HL-60 (cell line): ENCODE results near the gene GTSE1.

ENCODE experiments used
- DNase-seq, 2 experiments: peaks; one replicate each; pipeline ENCODE4 v3.0.0-alpha.2; 2010 to 2020; ENCODE audit warnings: low read depth in 1 of 2, low spot score in 1 of 2
- H3K27ac ChIP-seq: fragments of 250-450 bp; sonication (Bioruptor Pico); replicated peaks from 2 replicates; pipeline ENCODE4 v1.5.1; 2020; ENCODE audit warnings: mild to moderate bottlenecking, moderate library complexity
- H3K27me3 ChIP-seq: fragments of 250-450 bp; sonication (Bioruptor Pico); 2 replicates; pipeline ENCODE4 v1.5.1; 2021; ENCODE audit warnings: mild to moderate bottlenecking, moderate library complexity; ENCODE audit not compliant: insufficient read depth, poor library complexity, severe bottlenecking
- H3K4me3 ChIP-seq: replicated peaks from 2 replicates; pipeline ENCODE4 v1.5.1; 2011; ENCODE audit warnings: mild to moderate bottlenecking, control low read depth, low read length; ENCODE audit not compliant: insufficient read depth
- GABPA ChIP-seq: IDR thresholded peaks from 2 replicates; pipeline ENCODE4 v1.6.1; 2012; ENCODE audit warnings: low read depth
- POLR2AphosphoS5 ChIP-seq: IDR thresholded peaks from 2 replicates; pipeline ENCODE4 v1.6.1; 2012; ENCODE audit warnings: low read depth
- SPI1 ChIP-seq: IDR thresholded peaks from 2 replicates; pipeline ENCODE4 v1.6.1; 2012; ENCODE audit warnings: low read depth, mild to moderate bottlenecking, borderline replicate concordance
- TF ChIP-seq, protein P1 (sequence below): IDR thresholded peaks from 2 replicates; pipeline ENCODE4 v1.6.1; 2012; ENCODE audit warnings: low read depth; ENCODE audit not compliant: insufficient replicate concordance
- TF ChIP-seq, protein P2 (sequence below): IDR thresholded peaks from one replicate; pipeline ENCODE4 v1.5.1; 2011; ENCODE audit warnings: low read length, control low read depth, inconsistent platforms; ENCODE audit not compliant: insufficient read depth

Gene GTSE1

GRCh38 chr22:46374663-46375474 is 78.2 kb downstream of the GTSE1 start:
- peaks cover 11% of the 10 kb centered on the region for H3K27me3 ChIP-seq
- H3K4me3 ChIP-seq = no peak overlapping the region
- H3K27ac ChIP-seq = no peak overlapping the region
- TF ChIP-seq POLR2AphosphoS5 = no peak
- no peak for TF ChIP-seq GABPA
- TF ChIP-seq, protein P1, sequence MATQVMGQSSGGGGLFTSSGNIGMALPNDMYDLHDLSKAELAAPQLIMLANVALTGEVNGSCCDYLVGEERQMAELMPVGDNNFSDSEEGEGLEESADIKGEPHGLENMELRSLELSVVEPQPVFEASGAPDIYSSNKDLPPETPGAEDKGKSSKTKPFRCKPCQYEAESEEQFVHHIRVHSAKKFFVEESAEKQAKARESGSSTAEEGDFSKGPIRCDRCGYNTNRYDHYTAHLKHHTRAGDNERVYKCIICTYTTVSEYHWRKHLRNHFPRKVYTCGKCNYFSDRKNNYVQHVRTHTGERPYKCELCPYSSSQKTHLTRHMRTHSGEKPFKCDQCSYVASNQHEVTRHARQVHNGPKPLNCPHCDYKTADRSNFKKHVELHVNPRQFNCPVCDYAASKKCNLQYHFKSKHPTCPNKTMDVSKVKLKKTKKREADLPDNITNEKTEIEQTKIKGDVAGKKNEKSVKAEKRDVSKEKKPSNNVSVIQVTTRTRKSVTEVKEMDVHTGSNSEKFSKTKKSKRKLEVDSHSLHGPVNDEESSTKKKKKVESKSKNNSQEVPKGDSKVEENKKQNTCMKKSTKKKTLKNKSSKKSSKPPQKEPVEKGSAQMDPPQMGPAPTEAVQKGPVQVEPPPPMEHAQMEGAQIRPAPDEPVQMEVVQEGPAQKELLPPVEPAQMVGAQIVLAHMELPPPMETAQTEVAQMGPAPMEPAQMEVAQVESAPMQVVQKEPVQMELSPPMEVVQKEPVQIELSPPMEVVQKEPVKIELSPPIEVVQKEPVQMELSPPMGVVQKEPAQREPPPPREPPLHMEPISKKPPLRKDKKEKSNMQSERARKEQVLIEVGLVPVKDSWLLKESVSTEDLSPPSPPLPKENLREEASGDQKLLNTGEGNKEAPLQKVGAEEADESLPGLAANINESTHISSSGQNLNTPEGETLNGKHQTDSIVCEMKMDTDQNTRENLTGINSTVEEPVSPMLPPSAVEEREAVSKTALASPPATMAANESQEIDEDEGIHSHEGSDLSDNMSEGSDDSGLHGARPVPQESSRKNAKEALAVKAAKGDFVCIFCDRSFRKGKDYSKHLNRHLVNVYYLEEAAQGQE = no peak
- TF ChIP-seq, protein P2, sequence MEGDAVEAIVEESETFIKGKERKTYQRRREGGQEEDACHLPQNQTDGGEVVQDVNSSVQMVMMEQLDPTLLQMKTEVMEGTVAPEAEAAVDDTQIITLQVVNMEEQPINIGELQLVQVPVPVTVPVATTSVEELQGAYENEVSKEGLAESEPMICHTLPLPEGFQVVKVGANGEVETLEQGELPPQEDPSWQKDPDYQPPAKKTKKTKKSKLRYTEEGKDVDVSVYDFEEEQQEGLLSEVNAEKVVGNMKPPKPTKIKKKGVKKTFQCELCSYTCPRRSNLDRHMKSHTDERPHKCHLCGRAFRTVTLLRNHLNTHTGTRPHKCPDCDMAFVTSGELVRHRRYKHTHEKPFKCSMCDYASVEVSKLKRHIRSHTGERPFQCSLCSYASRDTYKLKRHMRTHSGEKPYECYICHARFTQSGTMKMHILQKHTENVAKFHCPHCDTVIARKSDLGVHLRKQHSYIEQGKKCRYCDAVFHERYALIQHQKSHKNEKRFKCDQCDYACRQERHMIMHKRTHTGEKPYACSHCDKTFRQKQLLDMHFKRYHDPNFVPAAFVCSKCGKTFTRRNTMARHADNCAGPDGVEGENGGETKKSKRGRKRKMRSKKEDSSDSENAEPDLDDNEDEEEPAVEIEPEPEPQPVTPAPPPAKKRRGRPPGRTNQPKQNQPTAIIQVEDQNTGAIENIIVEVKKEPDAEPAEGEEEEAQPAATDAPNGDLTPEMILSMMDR = no peak
- TF ChIP-seq SPI1 = no peak
- no peak for DNase-seq

GRCh38 chr22:46376111-46376510 is 79.4 kb downstream of the GTSE1 start:
- H3K27me3 ChIP-seq = peaks cover 8% of the 10 kb centered on the region
- TF ChIP-seq SPI1 (no peak), GABPA (no peak), POLR2AphosphoS5 (no peak)
- TF ChIP-seq, protein P2 = no peak
- TF ChIP-seq, protein P1 = no peak

GRCh38 chr22:46376908-46377524 is 80.3 kb downstream of the GTSE1 start:
- no peak overlapping the region for H3K4me3 ChIP-seq
- H3K27ac ChIP-seq = no peak overlapping the region
- peaks cover 8% of the 10 kb centered on the region for H3K27me3 ChIP-seq
- no peak for DNase-seq
- TF ChIP-seq POLR2AphosphoS5 = no peak

More at GRCh38 chr22:46376111-46376510, 79.4 kb downstream of the GTSE1 start:
- no peak overlapping the region for H3K4me3 ChIP-seq
- DNase-seq = no peak
- no peak overlapping the region for H3K27ac ChIP-seq

DNA sequence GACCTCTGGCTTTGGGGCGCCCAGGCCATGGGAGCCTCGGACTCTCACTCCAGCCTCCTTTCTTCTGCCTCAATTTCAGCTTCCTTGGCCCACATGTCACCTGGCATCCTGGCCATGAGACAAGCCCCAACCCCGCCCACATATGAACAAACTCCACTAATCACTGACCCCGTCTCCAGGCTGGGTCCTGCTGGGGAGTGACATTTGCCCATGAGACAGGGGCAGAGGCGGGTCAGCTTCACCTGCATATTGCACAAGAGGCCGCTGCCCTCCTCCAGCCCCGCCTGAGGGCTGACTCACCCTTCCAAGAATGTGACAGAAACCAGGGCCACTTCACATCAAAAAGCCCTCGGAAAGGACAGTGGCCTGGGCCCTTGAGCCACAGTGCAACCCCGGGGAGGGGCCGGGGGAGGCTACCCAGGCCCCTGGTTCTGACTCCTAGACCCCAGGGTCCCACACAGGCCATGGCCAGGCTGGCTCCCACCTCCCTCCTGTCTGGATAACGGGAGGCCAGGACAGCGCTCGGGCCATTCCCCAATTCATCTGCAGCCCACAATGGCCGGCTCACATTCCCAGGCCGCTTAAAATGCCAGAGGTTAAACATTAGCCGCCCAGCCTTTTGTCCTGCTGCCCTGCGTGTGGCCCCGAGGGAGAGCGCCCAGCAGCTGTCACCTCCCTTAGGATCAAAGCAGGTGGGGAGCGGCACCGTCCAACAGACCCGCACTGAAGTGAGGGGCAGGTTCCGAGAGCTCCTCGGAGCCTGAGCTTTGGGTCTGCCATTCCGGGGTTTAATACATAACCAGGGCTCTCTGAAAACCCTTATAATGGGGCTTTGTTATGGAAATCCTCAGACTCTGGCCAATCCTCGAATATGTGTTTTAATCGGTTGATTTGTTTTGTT is 81.1 kb downstream of the GTSE1 start:
- Histone ChIP-seq H3K27ac (no peak overlapping the region), H3K27me3 (peaks cover 8% of the 10 kb centered on the region), H3K4me3 (no peak overlapping the region)
- DNase-seq = no peak
- TF ChIP-seq, protein P2 = no peak
- no peak for TF ChIP-seq SPI1
- no peak for TF ChIP-seq POLR2AphosphoS5
- TF ChIP-seq GABPA = no peak
- TF ChIP-seq, protein P1 = no peak
